ENCODE data around the gene SLTM.

DNA sequence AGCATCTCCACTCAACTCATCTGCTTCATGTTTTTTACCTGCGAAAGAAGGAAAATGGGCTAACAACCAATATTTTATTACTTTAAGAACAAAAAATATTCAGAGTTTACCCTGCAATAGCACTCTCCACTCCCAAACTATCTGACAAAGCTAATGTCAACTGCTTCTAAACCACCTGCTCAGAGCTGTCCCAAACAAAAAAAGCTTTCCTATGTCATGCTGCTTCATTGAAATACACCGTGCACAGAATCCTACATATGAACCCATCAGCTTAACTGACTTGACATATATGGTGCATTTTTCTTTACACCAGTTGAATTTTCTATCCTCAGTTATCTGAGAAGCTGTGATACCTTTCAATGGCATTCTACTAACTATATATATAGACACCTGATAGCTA is 16.5 kb downstream of the SLTM start:
- no peak for TF ChIP-seq POLR2A (IDR thresholded peaks at IDR 0.05; ENCODE audit: low read depth, low read length)
- no peak for TF ChIP-seq TAF1 (IDR thresholded peaks at IDR 0.05; ENCODE audit: borderline replicate concordance, low read depth, low read length)

Measured in GM12892 (cell line).